Stimulated activated CD4-positive, alpha-beta T cell treated with anti-CD3 and anti-CD28 coated beads, Interleukin-1b, Interleukin-23, amount 100 ng/mL, for 24 hours (primary cell): Measurements from ENCODE around the gene C9orf72.
A peak's percentile ranks its signal among the peaks of the same experiment; 100 is the strongest.
"Not testable (repeated sequence)": the region's sequence is repeated elsewhere in the genome, so short reads cannot be mapped to it uniquely, and the experiment has no call there.

ENCODE experiments used
- DNase-seq, 4 experiments: peaks; one replicate each; pipeline ENCODE4 v3.0.0-alpha.2; 2020; ENCODE audit warnings: low read depth in 4 of 4, low spot score in 1 of 4

Gene C9orf72

GRCh38 chr9:27572918-27573633, at the start of gene C9orf72:
Gene C9orf72, minus strand, starts transcription at chr9:27573481. Its CDS starts 6,361 bp downstream, at chr9:27567120.
- peak; percentile 54 to 83 (median 77) for DNase-seq

DNA sequence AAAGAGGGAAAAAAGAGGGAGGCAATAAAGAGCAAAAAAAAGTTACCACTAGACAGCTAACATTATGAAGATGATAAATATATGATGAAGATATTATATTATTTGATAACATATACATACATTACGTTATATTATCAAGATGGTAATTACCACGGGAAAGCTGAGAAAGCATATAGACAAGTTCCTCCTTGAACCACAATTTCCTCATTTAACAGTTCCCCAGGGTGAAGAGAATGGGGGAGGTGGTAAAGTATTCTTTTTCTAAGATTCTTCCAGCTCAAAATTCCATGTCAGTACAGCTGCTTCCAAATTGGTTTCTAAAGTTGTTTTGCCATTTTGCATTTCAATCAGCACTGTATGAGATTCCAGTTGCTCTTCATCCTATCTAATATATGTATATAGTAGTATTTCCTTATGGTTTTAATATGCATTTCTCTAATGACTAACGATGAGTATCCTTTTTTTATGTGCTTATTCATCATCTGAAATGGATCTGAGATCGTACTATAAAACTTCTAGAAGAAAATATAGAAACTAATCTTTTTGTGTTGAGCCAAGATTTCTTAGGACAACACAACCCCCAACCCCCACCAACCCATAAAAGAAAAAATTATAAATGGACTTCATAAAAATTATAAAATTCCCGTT, 49.5 kb upstream of the C9orf72 start:
- no peak for DNase-seq

GRCh38 chr9:27619743-27620142, 46.5 kb upstream of the C9orf72 start:
- no peak for DNase-seq

GRCh38 chr9:27618066-27618465, 44.8 kb upstream of the C9orf72 start:
- no peak for DNase-seq

DNA sequence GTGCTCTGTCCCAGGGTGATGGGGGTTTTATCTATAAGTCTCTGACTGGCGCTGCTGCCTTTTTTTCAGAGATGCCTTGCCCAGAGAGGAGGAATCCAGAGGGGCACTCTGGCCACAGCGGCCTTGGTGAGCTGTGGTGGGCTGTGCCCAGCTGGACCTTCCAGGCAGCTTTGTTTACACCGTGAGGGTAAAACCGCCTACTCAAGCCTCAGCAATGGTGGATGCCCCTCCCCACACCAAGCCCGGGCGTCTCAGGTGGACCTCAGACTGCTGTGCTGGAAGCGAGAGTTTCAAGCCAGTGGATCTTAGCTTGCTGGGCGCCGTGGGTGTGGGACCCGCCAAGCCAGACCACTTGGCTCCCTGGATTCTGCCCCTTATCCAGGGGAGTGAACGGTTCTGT, 41.3 kb upstream of the C9orf72 start:
- DNase-seq, result no peak

DNA sequence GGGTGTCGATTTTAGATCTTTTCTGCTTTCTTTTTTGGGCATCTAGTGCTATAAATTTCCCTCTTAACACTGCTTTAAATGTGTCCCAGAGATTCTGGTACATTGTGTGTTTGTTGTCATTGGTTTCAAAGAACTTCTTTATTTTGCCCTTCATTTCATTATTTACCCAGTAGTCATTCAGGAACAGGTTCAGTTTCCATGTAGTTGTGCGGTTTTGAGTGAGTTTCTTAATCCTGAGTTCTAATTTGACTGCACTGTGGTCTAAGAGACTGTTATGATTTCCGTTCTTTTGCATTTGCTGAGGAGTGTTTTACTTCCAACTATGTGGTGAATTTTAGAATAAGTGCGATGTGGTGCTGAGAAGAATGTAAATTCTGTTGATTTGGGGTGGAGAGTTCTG, 38.8 kb upstream of the C9orf72 start:
- DNase-seq, result not testable (repeated sequence)

- DNase-seq, result no peak
Observed at GRCh38 chr9:27610622-27611021, 37.3 kb upstream of the C9orf72 start.

GRCh38 chr9:27602954-27603353, 29.7 kb upstream of the C9orf72 start:
- no peak for DNase-seq

DNA sequence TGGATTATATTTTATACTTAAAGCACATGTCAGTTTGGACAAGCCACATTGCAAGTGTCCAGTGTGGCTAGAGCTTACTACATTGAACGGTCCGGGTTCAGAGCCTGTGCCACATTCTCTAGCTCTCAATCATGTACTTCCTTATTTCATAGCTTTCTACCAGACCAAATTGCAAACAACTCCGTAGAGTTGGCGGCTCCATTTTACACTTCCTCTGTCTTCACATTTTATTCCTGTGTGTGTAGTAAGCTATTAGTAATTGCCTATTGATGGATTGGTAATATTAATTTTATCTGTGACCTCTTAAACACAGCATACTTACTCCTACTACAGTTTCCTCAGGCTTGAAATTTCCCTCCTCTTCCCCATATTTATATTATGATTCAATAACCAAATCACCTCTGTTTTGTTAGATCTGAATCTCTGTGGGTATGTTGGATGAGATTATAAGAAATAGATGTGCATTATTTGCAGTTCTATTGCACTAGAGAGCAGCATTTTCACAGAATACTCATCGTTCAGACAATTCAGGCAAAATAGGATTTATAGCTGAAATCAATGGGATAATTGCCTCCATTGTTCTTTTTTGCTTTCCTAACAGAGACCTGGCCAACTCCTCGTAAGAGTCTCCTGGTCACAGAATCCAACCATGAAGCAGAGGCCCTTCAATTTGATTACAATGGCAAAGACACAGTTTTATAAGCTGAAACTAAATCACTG, 29.0 kb upstream of the C9orf72 start:
- no peak for DNase-seq

DNA sequence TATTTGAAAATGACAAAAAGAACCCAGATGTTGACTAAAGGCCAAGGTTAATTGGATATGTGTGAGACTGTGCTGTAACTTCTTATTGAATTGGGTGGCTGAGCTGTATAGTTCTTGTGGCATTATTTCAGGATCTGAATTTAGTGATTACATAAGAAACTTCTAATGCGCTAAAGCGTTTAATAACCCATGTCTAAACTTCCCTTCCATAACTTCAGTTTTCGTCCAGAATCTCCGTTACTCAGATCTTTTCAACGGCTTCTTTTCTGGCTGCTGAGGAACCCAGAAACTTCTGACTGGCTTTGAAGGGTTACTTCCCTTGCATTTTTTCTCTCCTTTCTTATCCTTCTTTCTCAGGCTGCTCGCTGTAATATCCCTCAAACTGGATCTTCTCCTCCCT, 28.1 kb upstream of the C9orf72 start:
- no peak for DNase-seq

DNA sequence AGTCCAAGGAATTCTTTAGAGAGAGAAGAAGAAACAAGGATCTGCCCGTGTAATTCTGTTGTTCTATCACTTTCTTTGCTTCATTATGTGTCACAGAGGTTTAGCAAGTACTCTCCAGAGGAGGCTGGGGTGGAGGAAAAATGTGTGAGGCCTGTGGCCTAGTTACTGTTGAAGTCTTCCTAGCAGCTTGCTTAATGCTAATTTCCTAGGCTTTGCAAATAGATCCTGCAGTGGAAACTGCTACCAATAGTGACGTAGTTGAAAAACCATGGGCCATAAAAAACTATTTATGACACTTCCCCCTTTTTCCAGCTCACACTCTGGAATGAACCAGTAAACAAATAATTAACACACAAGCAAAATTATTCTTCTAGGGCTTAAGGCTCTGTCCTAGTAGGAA, 27.0 kb upstream of the C9orf72 start:
- no peak for DNase-seq

DNA sequence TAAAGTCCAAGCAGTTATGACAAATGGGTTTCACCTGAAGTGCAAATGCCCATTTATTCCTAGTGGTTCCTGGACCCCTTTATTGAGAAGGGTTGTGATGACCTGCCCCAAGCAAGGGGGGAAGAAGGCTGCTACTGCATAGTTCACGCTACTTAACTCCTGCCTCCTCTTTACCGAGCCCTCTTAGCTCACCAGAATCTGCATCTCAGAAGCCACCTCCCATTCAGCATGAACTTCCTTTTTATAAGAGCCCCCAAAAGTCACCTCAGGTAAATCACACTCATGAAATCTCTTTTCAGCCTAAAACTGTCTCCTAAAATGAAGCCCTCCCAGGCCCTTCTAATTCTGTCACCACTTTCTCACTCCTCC, 26.6 kb upstream of the C9orf72 start:
- DNase-seq, result no peak

GRCh38 chr9:27599102-27599869, 26.0 kb upstream of the C9orf72 start:
- no peak for DNase-seq

GRCh38 chr9:27595733-27596132, 22.5 kb upstream of the C9orf72 start:
- no peak for DNase-seq

DNA sequence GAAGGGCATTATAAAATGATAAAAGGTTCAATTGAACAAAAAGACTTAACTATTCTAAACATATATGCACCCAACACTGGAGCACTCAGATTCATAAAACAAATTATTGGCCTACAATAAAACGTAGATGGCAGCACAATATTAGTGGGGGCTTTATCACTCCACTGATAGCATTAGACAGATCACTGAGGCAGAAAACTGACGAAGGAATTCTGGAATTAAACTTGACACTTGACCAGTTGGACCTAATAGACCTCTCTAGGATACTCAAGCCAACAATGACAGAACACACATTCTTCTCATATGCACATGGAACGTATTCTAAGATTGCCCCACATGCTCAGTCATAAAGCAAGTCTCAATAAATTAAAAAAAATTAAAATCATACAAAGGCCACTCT, 18.4 kb upstream of the C9orf72 start:
- DNase-seq, result no peak

DNA sequence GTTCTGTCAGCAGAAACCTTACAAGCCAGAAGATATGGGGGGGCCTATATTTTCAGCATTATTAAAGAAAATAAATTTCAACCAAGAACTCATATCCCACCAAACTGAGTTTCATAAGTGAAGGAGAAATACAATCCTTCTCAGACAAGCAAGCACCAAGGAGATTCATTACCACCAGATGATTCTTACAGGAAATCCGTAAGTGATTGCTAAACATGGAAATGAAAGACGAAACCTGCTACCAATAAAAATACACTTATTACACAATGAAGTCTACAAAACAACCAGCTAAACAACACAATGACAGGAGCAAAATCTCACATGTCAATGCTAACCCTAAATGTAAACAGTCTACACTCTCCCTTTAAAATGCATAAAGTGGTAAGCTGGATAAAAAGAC, 17.8 kb upstream of the C9orf72 start:
- no peak for DNase-seq

DNA sequence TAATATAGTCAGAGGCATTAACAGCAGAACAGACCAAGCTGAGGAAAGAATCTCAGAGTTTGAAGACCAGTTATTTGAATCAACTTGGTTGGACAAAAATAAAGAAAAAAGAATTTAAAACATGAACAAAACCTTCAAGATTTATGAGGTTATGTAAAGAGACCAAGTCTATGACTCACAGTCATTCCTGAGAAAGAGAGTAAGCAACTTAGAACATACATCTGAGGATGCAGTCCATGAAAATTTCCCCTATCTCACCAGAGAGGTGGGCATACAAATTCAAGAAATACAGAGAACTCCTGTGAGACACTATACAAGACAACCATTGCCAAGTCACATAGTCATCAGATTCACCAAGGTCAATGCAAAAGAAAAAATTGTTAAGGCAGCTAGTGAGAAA, 17.4 kb upstream of the C9orf72 start:
- no peak for DNase-seq

GRCh38 chr9:27589462-27589861, 16.2 kb upstream of the C9orf72 start:
- DNase-seq, result no peak

- no peak for DNase-seq
Observed at GRCh38 chr9:27586304-27586703, 13.0 kb upstream of the C9orf72 start.

- DNase-seq, result no peak
Observed at GRCh38 chr9:27584931-27585330, 11.7 kb upstream of the C9orf72 start.

DNA sequence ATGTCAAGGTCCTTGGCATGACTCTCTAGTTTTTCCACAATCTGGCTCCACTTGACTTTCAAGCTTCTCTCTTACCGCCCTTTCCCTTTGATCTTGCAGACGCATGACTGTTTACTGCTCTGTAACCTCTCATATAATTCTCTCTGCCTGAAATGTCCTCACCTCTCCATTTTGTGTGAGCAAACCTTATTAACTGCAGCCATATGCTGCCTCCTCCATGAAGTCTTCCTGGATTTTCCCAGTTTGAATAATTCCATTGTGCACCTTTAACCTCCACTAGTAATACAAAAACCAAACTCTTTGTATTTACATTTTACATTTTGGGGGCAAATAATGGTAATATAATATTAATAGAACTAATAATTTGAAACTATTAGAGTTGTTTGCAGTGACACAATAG, 9.5 kb upstream of the C9orf72 start:
- no peak for DNase-seq

GRCh38 chr9:27581826-27582225, 8.5 kb upstream of the C9orf72 start:
- DNase-seq, result no peak
